Measurements from ENCODE around the gene MRPS2.

DNA sequence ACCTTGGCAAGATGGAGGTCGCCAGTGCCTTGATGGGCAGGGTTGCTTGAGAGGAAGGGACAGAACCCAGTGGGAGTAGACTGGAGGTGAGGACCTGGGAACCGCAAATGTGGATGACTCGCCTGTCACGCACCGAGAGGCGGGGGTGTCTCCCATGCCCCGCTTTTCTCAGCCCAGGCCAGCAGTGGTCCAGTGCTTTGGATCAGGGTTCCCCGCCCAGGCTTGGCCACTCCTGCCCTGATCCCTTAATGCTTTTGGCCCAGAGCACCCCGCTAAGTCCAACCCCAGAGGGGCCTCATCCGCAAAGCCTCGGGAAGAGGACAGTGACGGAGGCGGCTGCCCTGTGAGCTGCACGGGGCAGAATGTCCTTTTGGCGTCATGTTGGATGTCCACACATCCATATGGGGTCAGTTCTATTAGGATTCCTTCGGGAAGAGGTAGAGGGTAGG lies 2.4 kb downstream of the MRPS2 start:
- no peak for TF ChIP-seq CTCF (conservative IDR thresholded peaks at IDR 0.05)
- TF ChIP-seq EZH2 (IDR thresholded peaks at IDR 0.05; ENCODE audit: low read depth) = no peak
